HepG2 (cell line): Measurements from ENCODE around the gene ACTN1. TPM values are rescaled to one million over a fixed set of nuclear protein-coding genes. Genes with fewer than 3 reads are reported as not detected.

ENCODE experiments used
- ARID2 ChIP-seq: sonication (generic); formaldehyde crosslinking; IDR thresholded peaks from 2 replicates; pipeline ENCODE4 v1.8.1; 2022; ENCODE audit warnings: mild to moderate bottlenecking, missing genetic modification reagents, borderline replicate concordance
- ARNT ChIP-seq: fragments of 450-650 bp; IDR thresholded peaks from 2 replicates; pipeline ENCODE4 v1.6.1; 2017
- ARNT2 ChIP-seq: sonication (generic); formaldehyde crosslinking; IDR thresholded peaks from 2 replicates; pipeline ENCODE4 v1.8.0; 2022; ENCODE audit warnings: mild to moderate bottlenecking, low read depth, missing genetic modification reagents, moderate library complexity
- CEBPG ChIP-seq: IDR thresholded peaks from 2 replicates; pipeline ENCODE4 v1.6.1; 2016
- MLLT10 ChIP-seq: sonication (generic); formaldehyde crosslinking; IDR thresholded peaks from 2 replicates; pipeline ENCODE4 v1.4.0; 2020; ENCODE audit warnings: missing genetic modification reagents
- MXD4 ChIP-seq: IDR thresholded peaks from 2 replicates; pipeline ENCODE4 v1.6.1; 2016; ENCODE audit warnings: mild to moderate bottlenecking, missing biosample characterization, missing genetic modification reagents
- NBN ChIP-seq: fragments of 450-650 bp; conservative IDR thresholded peaks from 2 replicates; pipeline ENCODE4 v1.6.1; 2017
- RARA ChIP-seq: IDR thresholded peaks from 2 replicates; pipeline ENCODE4 v1.6.1; 2016; ENCODE audit warnings: missing genetic modification reagents, missing compliant biosample characterization
- SALL1 ChIP-seq: sonication (generic); formaldehyde crosslinking; IDR thresholded peaks from 2 replicates; pipeline ENCODE4 v1.8.0; 2022; ENCODE audit warnings: mild to moderate bottlenecking, missing genetic modification reagents
- TCF12 ChIP-seq, 2 experiments: fragments of 450-650 bp in 1 of 2; sonication (generic) in 1 of 2; formaldehyde crosslinking in 1 of 2; IDR thresholded peaks; 2 replicates each; pipeline versions ENCODE4 v1.6.1 to v1.8.0; 2017 to 2022; ENCODE audit warnings: antibody characterized with exemption in 1 of 2, mild to moderate bottlenecking in 1 of 2, missing genetic modification reagents in 1 of 2, moderate library complexity in 1 of 2
- YEATS2 ChIP-seq: sonication (generic); formaldehyde crosslinking; IDR thresholded peaks from 2 replicates; pipeline ENCODE4 v1.4.0; 2020; ENCODE audit warnings: missing genetic modification reagents, borderline replicate concordance
- ZNF260 ChIP-seq: sonication (generic); formaldehyde crosslinking; IDR thresholded peaks from 2 replicates; pipeline ENCODE4 v1.4.0; 2020; ENCODE audit warnings: missing genetic modification reagents, low read depth, mild to moderate bottlenecking, borderline replicate concordance
- ZNF326 ChIP-seq: sonication (generic); formaldehyde crosslinking; IDR thresholded peaks from 2 replicates; pipeline ENCODE4 v1.4.0; 2020; ENCODE audit warnings: missing genetic modification reagents, borderline replicate concordance
- ZNF570 ChIP-seq: sonication (generic); formaldehyde crosslinking; IDR thresholded peaks from 2 replicates; pipeline ENCODE4 v1.4.0; 2020; ENCODE audit warnings: mild to moderate bottlenecking, missing genetic modification reagents, borderline replicate concordance
- ZNF850 ChIP-seq: sonication (generic); formaldehyde crosslinking; conservative IDR thresholded peaks from 2 replicates; pipeline ENCODE4 v1.9.0; 2021; ENCODE audit warnings: mild to moderate bottlenecking, missing genetic modification reagents
- ZSCAN31 ChIP-seq: sonication (generic); formaldehyde crosslinking; IDR thresholded peaks from 2 replicates; pipeline ENCODE4 v1.5.0; 2020; ENCODE audit warnings: low read depth, mild to moderate bottlenecking, missing genetic modification reagents
- polyA plus RNA-seq, 8 experiments: library from polyadenylated mRNA; depleted of rRNA in 3 of 8; stranded (reverse) in 7 of 8; unstranded in 1 of 8; fragments of >200 nt; fragmentation: Illumina TruSeq in 4 of 8; extraction: Trizol in 4 of 8; gene quantifications; 2 replicates each; pipeline versions ENCODE4 v1.2.1 to v1.2.3, GENCODE V29; 2011 to 2016; ENCODE audit warnings: low read depth in 4 of 8, missing spikeins in 1 of 8, mixed read lengths in 1 of 8; ENCODE audit not compliant: insufficient read depth in 1 of 8
- total RNA-seq, 5 experiments: library from RNA; depleted of rRNA; stranded (reverse); fragments of >200 nt; fragmentation: Illumina TruSeq; extraction: Trizol; gene quantifications; 2 replicates each; pipeline ENCODE4 v1.2.3, GENCODE V29; 2016; ENCODE audit warnings: low read depth in 1 of 5
- TF ChIP-seq, protein P1 (sequence below): sonication (generic); formaldehyde crosslinking; IDR thresholded peaks from 2 replicates; pipeline ENCODE4 v1.8.0; 2022; ENCODE audit warnings: mild to moderate bottlenecking, missing genetic modification reagents, moderate library complexity
- TF ChIP-seq, protein P2 (sequence below): sonication (generic); formaldehyde crosslinking; IDR thresholded peaks from 2 replicates; pipeline ENCODE4 v1.5.1; 2020; ENCODE audit warnings: mild to moderate bottlenecking, moderate library complexity, missing genetic modification reagents
- TF ChIP-seq, protein P3 (sequence below): sonication (generic); formaldehyde crosslinking; IDR thresholded peaks from 2 replicates; pipeline ENCODE4 v1.5.0; 2020; ENCODE audit warnings: missing genetic modification reagents
- TF ChIP-seq, protein P4 (sequence below): IDR thresholded peaks from 2 replicates; pipeline ENCODE4 v1.6.1; 2016; ENCODE audit warnings: missing genetic modification reagents, missing compliant biosample characterization
- TF ChIP-seq, protein P5 (sequence below): sonication (generic); formaldehyde crosslinking; IDR thresholded peaks from 2 replicates; pipeline ENCODE4 v1.5.0; 2020; ENCODE audit warnings: mild to moderate bottlenecking, missing genetic modification reagents, borderline replicate concordance

Gene ACTN1
- total and polyA plus RNA-seq, 2 of the 13 experiments (the other 11 are each of a cell fraction or from before 2014, with no cell fraction given) = 58.6 to 162 TPM

DNA sequence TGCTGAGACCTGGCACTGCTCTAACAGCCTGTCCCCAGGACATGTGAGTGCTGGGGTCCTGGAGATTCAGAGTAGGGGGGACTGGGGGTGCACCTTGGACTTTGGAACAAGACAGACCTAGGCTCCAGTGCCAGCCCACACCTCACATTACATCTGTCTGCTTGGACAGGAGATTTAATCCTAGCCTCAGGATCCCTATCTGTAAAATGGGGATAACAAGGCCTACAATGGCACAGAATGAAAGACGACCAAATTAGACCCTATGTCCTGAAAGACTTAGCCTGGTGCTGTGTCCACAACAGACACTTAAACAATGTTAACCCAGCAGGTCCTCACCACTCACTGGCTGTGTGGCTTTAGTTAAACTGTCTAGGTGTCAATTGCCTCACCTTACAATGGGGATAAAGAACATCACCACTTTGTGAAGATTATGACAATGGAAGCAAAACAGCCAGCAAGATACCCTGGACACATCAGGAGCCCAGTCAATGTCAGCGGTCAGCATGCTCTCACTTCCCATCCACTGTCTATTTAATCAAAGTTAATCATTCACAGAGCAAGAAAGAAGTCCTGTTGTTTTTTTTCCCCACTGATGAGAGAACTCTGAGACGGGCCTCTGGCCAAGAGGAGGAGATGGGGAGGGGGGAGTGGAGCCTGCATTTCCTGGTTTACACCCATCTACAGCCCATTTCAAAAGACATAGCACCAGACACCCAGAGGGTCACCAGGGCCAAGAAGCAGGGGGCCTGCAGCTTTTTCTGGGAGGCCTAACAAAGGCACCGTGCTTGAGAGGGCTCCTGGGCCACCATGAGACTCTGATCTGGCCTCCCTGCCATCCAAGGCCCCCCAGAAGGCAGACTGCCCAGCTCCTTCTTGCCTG lies 40.6 kb downstream of the ACTN1 start (continued):
- TF ChIP-seq, protein P1, sequence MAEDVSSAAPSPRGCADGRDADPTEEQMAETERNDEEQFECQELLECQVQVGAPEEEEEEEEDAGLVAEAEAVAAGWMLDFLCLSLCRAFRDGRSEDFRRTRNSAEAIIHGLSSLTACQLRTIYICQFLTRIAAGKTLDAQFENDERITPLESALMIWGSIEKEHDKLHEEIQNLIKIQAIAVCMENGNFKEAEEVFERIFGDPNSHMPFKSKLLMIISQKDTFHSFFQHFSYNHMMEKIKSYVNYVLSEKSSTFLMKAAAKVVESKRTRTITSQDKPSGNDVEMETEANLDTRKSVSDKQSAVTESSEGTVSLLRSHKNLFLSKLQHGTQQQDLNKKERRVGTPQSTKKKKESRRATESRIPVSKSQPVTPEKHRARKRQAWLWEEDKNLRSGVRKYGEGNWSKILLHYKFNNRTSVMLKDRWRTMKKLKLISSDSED (CRISPR knock-in tag) = no peak
- TF ChIP-seq, protein P2, sequence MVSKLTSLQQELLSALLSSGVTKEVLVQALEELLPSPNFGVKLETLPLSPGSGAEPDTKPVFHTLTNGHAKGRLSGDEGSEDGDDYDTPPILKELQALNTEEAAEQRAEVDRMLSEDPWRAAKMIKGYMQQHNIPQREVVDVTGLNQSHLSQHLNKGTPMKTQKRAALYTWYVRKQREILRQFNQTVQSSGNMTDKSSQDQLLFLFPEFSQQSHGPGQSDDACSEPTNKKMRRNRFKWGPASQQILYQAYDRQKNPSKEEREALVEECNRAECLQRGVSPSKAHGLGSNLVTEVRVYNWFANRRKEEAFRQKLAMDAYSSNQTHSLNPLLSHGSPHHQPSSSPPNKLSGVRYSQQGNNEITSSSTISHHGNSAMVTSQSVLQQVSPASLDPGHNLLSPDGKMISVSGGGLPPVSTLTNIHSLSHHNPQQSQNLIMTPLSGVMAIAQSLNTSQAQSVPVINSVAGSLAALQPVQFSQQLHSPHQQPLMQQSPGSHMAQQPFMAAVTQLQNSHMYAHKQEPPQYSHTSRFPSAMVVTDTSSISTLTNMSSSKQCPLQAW = peak; percentile 99
- TF ChIP-seq MLLT10 (CRISPR knock-in tag) (no peak), TCF12 (IDR thresholded peaks at IDR 0.05) (no peak), TCF12 (CRISPR knock-in tag; IDR thresholded peaks at IDR 0.05) (no peak), NBN (no peak), ARNT2 (CRISPR knock-in tag) (0 out of 2 replicates have a peak, but pooled peaks have one; percentile 47), ZSCAN31 (CRISPR knock-in tag) (peak; percentile 13; the same call in 1 of the 2 replicates), CEBPG (peak; percentile 12; the same call in 1 of the 2 replicates), ZNF326 (CRISPR knock-in tag) (no peak), ZNF850 (CRISPR knock-in tag) (no peak), MXD4 (CRISPR knock-in tag) (peak; percentile 25; the same call in 1 of the 2 replicates), YEATS2 (CRISPR knock-in tag) (peak; percentile 30; the same call in 1 of the 2 replicates), SALL1 (CRISPR knock-in tag) (peak; percentile 58; the same call in 1 of the 2 replicates), ARID2 (no peak), ARNT (no peak), ZNF260 (CRISPR knock-in tag) (no peak), ZNF570 (CRISPR knock-in tag) (no peak), RARA (CRISPR knock-in tag) (0 out of 2 replicates have a peak, but pooled peaks have one; percentile 45)
- TF ChIP-seq, protein P3, sequence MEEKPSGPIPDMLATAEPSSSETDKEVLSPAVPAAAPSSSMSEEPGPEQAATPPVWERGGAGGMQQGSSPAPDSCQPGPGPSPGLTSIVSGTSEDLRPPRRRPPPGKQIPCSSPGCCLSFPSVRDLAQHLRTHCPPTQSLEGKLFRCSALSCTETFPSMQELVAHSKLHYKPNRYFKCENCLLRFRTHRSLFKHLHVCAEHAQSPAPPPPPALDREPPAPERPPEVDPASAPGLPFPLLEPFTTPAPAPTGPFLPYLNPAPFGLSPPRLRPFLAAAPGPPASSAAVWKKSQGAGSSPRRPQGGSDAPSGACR (CRISPR knock-in tag) = no peak
- TF ChIP-seq, protein P4, sequence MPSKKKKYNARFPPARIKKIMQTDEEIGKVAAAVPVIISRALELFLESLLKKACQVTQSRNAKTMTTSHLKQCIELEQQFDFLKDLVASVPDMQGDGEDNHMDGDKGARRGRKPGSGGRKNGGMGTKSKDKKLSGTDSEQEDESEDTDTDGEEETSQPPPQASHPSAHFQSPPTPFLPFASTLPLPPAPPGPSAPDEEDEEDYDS (CRISPR knock-in tag) = 0 out of 2 replicates have a peak, but pooled peaks have one; percentile 41
- TF ChIP-seq, protein P5, sequence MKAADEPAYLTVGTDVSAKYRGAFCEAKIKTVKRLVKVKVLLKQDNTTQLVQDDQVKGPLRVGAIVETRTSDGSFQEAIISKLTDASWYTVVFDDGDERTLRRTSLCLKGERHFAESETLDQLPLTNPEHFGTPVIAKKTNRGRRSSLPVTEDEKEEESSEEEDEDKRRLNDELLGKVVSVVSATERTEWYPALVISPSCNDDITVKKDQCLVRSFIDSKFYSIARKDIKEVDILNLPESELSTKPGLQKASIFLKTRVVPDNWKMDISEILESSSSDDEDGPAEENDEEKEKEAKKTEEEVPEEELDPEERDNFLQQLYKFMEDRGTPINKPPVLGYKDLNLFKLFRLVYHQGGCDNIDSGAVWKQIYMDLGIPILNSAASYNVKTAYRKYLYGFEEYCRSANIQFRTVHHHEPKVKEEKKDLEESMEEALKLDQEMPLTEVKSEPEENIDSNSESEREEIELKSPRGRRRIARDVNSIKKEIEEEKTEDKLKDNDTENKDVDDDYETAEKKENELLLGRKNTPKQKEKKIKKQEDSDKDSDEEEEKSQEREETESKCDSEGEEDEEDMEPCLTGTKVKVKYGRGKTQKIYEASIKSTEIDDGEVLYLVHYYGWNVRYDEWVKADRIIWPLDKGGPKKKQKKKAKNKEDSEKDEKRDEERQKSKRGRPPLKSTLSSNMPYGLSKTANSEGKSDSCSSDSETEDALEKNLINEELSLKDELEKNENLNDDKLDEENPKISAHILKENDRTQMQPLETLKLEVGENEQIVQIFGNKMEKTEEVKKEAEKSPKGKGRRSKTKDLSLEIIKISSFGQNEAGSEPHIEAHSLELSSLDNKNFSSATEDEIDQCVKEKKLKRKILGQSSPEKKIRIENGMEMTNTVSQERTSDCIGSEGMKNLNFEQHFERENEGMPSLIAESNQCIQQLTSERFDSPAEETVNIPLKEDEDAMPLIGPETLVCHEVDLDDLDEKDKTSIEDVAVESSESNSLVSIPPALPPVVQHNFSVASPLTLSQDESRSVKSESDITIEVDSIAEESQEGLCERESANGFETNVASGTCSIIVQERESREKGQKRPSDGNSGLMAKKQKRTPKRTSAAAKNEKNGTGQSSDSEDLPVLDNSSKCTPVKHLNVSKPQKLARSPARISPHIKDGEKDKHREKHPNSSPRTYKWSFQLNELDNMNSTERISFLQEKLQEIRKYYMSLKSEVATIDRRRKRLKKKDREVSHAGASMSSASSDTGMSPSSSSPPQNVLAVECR = no peak; the same call in 1 of the 2 replicates
